ENCODE measurements around the gene ZNF385A. TPM values are rescaled to one million over a fixed set of nuclear protein-coding genes. Genes with fewer than 3 reads are reported as not detected.

Gene ZNF385A
- total RNA-seq, 1 donor from 2014 or later = 2.2 TPM

Other genes starting within 250 kb of the ZNF385A start
- 14.3 and 18.2 TPM in 2 replicates for gene SMUG1, start 195.7 kb downstream of the ZNF385A start, total RNA-seq
- 27.6 and 81.6 TPM in 2 replicates for gene CBX5, start 104.6 kb downstream of the ZNF385A start, total RNA-seq
- gene HNRNPA1, start 104.0 kb downstream of the ZNF385A start, total RNA-seq = 415 and 513 TPM in 2 replicates
- not detected in 2 replicates for gene NFE2, start 83.7 kb downstream of the ZNF385A start, total RNA-seq
- gene COPZ1, start 59.6 kb downstream of the ZNF385A start, total RNA-seq = 111 and 159 TPM in 2 replicates
- under 0.01 and 0.05 TPM in 2 replicates for gene GPR84, start 20.2 kb downstream of the ZNF385A start, total RNA-seq
- 567 and 846 TPM in 2 replicates for gene ITGA5, start 34.5 kb upstream of the ZNF385A start, total RNA-seq
- 0.34 TPM in 1 of 2 replicates, not detected in the other for gene GTSF1, start 88.9 kb upstream of the ZNF385A start, total RNA-seq
- under 0.01 TPM in 1 of 2 replicates, not detected in the other for gene NCKAP1L, start 113.0 kb upstream of the ZNF385A start, total RNA-seq
- not detected in 2 replicates for gene PDE1B, start 164.9 kb upstream of the ZNF385A start, total RNA-seq
- gene PPP1R1A, start 203.9 kb upstream of the ZNF385A start, total RNA-seq = 0.17 TPM in 1 of 2 replicates, not detected in the other

Measured in dermis blood vessel endothelial cell (primary cell).